Esophagus (tissue), 2 donors: ENCODE data around the gene TDRD3. TPM values are rescaled to one million over a fixed set of nuclear protein-coding genes. Genes with fewer than 3 reads are reported as not detected.
"Not testable (repeated sequence)": the region's sequence is repeated elsewhere in the genome, so short reads cannot be mapped to it uniquely, and the experiment has no call there.

Experiments used
- H3K27ac ChIP-seq, 2 donors: one replicate each; pipeline ENCODE4 v1.5.1; 2013; ENCODE audit warnings: low read depth in 2 of 2, mild to moderate bottlenecking in 2 of 2, inconsistent platforms in 1 of 2, low read length in 1 of 2, moderate library complexity in 1 of 2
- H3K27me3 ChIP-seq, 2 donors: one replicate each; pipeline ENCODE4 v1.6.1; 2013; ENCODE audit warnings: low read length in 2 of 2, control low read depth in 1 of 2, mild to moderate bottlenecking in 1 of 2; ENCODE audit not compliant: insufficient read depth in 2 of 2, control insufficient read depth in 1 of 2
- H3K36me3 ChIP-seq, 2 donors: one replicate each; pipeline ENCODE4 v1.6.1; 2013; ENCODE audit warnings: low read length in 1 of 2; ENCODE audit not compliant: control insufficient read depth in 2 of 2, insufficient read depth in 2 of 2
- H3K4me1 ChIP-seq, 2 donors: one replicate each; pipeline ENCODE4 v1.6.1; 2013; ENCODE audit warnings: low read length in 1 of 2; ENCODE audit not compliant: control insufficient read depth in 2 of 2, insufficient read depth in 2 of 2
- H3K4me3 ChIP-seq, 2 donors: one replicate each; pipeline ENCODE4 v1.5.1; 2013; ENCODE audit warnings: low read length in 2 of 2, mild to moderate bottlenecking in 2 of 2, low read depth in 1 of 2, moderate library complexity in 1 of 2
- H3K9me3 ChIP-seq, 2 donors: one replicate each; pipeline ENCODE4 v1.6.1; 2013; ENCODE audit warnings: mild to moderate bottlenecking in 2 of 2, low read depth in 1 of 2, low read length in 1 of 2, moderate library complexity in 1 of 2; ENCODE audit not compliant: control insufficient read depth in 2 of 2, insufficient read depth in 1 of 2
- WGBS, 2 donors: extraction: QIAGEN DNeasy Blood & Tissue Kit; methylation state at CpG; one replicate each; pipeline ENCODE4 v1.1.7; 2013; 5-methylcytosine and 5-hydroxymethylcytosine counted together
- polyA plus RNA-seq, 2 donors: library from polyadenylated mRNA; stranded (reverse); fragments of 200-250 nt; gene quantifications; one replicate each; pipeline ENCODE4 v1.2.3, GENCODE V29; 2013
- donor health status: healthy with polysubstance abuse.
- donor health status: Bipolar disorder and iron deficiency.

The TDRD3 gene
- polyA plus RNA-seq, 2 donors, result 9.4 to 14.1 TPM

DNA sequence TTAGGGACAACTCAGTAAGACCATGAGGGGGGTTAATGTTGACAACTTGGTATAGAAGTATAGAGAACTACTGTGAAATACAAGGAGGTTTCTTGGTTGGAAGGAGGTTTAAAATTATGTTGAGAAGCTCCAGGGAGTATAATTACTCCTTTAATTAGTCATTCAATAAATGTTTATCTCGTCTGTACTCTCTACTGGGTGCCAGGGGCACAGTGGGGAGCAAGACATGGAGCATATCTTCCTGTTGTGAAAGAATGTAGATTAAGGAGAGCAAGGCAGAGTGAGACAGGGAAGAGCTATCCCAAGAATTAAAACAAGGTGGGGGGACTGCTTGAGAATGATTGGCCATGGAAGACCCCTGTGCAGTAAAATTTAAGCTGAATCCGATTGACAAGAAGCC is 33.7 kb upstream of the TDRD3 start:
- H3K27ac ChIP-seq, result no peak overlapping the region
- no peak overlapping the region for H3K4me3 ChIP-seq
- H3K36me3 ChIP-seq, result no peaks in the 10 kb centered on the region
- WGBS, 2 donors, result 59% methylated on average over 2 of the region's 2 CpGs
- no peaks in the 10 kb centered on the region for H3K4me1 ChIP-seq
- no peaks in the 10 kb centered on the region for H3K9me3 ChIP-seq
- H3K27me3 ChIP-seq, result no peaks in the 10 kb centered on the region

DNA sequence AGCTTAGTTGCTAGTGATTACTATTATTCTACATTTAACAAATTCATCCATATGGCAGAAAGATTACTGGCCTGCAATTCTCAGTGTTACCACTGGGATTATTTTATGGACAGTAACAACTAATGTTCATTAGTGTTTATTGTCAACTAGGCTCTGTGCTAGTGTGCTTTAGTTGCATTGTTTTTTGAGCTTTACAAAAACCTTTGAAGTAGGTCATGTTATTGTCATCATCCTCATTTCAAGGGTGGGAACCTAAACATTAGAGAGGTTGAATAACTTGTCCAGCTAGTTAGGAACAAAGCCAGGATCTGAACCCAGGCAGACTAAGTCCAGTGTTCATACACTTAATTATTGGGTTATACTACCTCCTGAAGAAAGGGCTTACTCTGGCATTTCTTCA is 27.8 kb upstream of the TDRD3 start:
- H3K27ac ChIP-seq, result no peak overlapping the region
- no peaks in the 10 kb centered on the region for H3K9me3 ChIP-seq
- H3K4me1 ChIP-seq, result peaks cover 0 to 4% of the 10 kb centered on the region in 2 donors
- no peak overlapping the region for H3K4me3 ChIP-seq
- H3K27me3 ChIP-seq, result no peaks in the 10 kb centered on the region
- no peaks in the 10 kb centered on the region for H3K36me3 ChIP-seq

DNA sequence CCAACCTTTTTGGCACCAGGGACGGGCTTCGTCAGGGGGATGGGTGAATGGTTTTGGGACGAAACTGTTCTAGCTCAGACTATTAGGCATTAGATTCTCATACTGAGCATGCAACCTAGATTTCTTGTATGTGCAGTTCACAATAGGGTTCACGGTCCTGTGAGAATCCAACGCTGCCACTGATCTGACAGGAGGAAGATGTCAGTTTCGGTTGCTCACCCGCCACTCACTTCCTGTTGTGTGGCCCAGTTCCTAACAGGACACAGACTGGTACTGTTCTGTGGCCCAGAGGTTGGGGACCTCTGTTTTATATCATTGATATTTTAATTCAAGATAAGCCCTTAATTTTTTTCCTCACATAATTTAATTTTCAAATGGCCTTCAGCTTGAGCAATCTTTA is 26.7 kb upstream of the TDRD3 start:
- 79 to 91% methylated on average over 7 of the region's 7 CpGs for WGBS, 2 donors
- Histone ChIP-seq H3K9me3 (no peaks in the 10 kb centered on the region), H3K27ac (peak overlapping the region in 1 of 2 donors; percentile 68), H3K27me3 (no peaks in the 10 kb centered on the region), H3K4me1 (peaks cover 0 to 4% of the 10 kb centered on the region in 2 donors), H3K36me3 (no peaks in the 10 kb centered on the region), H3K4me3 (no peak overlapping the region)

DNA sequence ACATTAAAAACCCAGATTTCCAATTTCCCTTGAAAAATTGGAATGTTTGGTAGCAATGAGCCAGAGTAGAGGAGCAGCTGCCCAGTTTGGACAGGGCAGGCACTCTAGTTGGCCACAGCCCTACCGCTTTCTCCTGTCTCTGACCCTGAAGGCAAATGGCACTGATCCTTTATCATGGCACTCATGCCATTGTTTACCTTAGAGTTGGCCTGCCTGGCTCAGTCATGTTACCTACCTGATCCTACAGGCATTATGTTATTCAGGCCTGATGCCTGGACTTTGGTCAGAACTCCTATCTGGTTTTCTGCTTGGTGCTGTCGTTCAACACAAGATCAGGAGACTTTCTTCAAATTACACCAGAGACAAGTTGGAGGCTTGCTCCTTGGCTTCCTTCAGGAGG is 24.9 kb upstream of the TDRD3 start:
- Histone ChIP-seq H3K27me3 (no peaks in the 10 kb centered on the region), H3K9me3 (no peaks in the 10 kb centered on the region), H3K4me1 (peaks cover 0 to 4% of the 10 kb centered on the region in 2 donors), H3K4me3 (no peak overlapping the region), H3K36me3 (no peaks in the 10 kb centered on the region), H3K27ac (peak overlapping the region in 1 of 2 donors; percentile 13)
- WGBS, 2 donors, result 58 to 65% methylated on average over 2 of the region's 2 CpGs

DNA sequence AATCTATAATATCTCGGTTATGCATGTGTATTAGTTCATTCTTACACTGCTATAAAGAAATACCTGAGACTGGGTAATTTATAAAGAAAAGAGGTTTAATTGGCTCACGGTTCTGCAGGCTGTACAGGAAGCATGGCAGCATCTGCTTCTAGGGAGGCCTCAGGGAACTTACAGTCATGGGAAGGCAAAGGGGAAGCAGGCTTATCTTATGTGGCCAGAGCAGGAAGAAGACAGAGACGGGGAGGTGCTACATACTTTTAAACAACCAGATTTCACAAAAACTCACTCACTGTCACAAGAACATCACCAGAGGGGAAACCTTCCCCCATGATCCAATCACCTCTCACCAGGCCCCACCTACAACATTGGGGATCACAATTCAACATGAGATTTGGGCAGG is 17.7 kb upstream of the TDRD3 start:
- H3K4me1 ChIP-seq, H3K36me3 ChIP-seq, H3K27me3 ChIP-seq, H3K27ac ChIP-seq, H3K9me3 ChIP-seq, H3K4me3 ChIP-seq: not testable (repeated sequence)
- WGBS, 2 donors, result 84 to 87% methylated on average over 3 of the region's 3 CpGs

DNA sequence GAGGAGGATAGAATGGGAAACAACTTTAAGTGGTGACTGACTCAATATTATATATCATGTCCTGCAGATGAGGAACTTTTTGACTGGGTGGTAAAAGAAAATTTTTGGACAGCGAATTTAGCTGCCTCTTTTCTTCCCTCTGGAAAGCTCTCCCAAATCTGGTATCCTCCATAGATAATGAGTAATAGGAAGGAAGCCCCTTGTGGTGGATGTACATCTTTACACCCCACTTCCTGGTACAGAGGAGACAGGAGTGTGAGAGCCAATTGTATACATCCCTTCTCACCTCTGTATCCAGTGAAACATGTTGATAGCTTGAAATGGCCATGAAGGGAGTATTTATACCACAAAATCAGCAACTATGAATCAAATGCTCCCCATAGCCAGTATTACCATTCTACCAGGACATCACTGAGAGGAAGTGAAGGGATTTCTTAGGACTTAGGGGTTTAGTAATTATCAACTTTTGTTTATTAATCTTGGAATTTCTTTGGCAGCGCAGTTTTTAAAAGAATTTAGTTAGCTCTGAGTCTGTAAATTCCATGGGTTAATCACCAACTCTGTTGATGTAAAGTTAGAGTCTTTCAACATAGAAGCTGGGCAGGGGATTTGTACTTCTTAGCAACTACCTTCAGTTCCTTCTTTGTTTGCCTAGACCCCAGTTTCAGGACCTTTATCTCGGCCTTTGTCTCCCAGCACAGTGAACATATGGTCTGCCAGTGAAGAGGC is 17.0 kb upstream of the TDRD3 start:
- Histone ChIP-seq H3K27me3 (no peaks in the 10 kb centered on the region), H3K4me3 (no peak overlapping the region), H3K9me3 (no peaks in the 10 kb centered on the region), H3K4me1 (no peaks in the 10 kb centered on the region), H3K27ac (no peak overlapping the region), H3K36me3 (no peaks in the 10 kb centered on the region)
- 80 to 93% methylated on average over 3 of the region's 3 CpGs for WGBS, 2 donors

DNA sequence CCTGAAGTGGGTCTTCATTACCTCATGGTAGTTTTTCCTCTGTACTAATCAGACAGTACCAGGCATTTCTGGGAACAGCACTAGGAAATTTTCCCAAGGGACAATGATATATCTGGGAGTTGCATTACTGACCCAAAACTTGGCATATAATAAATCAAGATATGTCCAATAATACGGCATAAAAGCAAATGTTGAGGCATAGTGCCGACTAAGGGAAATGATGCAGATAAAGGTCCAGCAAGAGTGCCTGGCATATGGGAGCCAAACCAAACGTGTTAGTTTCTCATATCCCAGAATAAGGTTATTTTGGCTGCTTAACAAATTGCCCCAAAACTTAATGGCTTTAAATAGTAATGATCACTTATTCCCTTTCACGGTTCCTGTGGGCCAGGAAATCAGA is 12.1 kb upstream of the TDRD3 start:
- H3K4me1 ChIP-seq, result no peaks in the 10 kb centered on the region
- no peaks in the 10 kb centered on the region for H3K36me3 ChIP-seq
- no peaks in the 10 kb centered on the region for H3K27me3 ChIP-seq
- H3K9me3 ChIP-seq, result no peaks in the 10 kb centered on the region
- no peak overlapping the region for H3K4me3 ChIP-seq
- WGBS, 2 donors, result 75 to 76% methylated on average over 4 of the region's 4 CpGs
- no peak overlapping the region for H3K27ac ChIP-seq

DNA sequence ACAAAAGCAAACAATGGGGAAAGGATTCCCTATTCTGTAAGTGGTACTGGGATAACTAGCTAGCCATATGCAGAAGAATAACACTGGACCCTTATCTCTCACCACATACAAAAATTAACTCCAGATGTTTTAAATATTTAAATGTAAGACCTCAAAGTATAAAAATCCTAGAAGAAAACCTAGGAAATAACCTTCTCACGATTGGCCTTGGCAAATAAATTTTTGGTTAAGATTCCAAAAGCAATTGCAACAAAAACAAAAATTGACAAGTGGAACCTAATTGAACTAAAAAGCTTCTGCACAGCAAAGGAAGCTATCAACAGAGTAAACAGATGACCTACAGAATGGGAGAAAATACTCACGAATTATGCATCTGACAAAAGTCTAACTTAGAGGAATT is 10.8 kb upstream of the TDRD3 start:
- Histone ChIP-seq H3K9me3 (no peaks in the 10 kb centered on the region), H3K36me3 (no peaks in the 10 kb centered on the region), H3K27ac (no peak overlapping the region), H3K4me3 (no peak overlapping the region), H3K27me3 (no peaks in the 10 kb centered on the region), H3K4me1 (no peaks in the 10 kb centered on the region)
- 80 to 81% methylated on average over 2 of the region's 2 CpGs for WGBS, 2 donors

DNA sequence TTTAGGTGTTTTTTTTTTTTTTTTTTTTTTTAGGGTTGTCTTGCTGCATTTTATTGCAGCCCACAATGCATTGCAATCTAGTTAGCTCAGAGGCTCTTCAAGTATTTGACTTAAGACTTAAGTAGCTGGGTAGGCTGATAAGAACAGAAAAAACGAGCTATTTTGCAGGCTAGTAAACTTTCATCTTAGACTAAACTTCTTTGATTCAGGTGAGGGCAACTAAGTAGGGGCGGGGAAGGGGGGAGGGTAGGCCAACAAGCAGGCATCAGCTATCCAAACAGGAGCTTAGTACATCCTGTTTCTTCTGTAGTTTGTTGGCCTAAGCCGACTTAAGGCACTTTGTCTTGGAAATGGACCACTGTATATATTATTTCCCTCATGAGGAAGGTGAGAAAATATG is 4.9 kb upstream of the TDRD3 start:
- H3K27ac ChIP-seq, result no peak overlapping the region
- no peaks in the 10 kb centered on the region for H3K27me3 ChIP-seq
- H3K9me3 ChIP-seq, result no peaks in the 10 kb centered on the region
- WGBS, 2 donors, result 55 to 61% methylated on average over 3 of the region's 3 CpGs
- no peaks in the 10 kb centered on the region for H3K4me1 ChIP-seq
- no peak overlapping the region for H3K4me3 ChIP-seq
- H3K36me3 ChIP-seq, result no peaks in the 10 kb centered on the region

DNA sequence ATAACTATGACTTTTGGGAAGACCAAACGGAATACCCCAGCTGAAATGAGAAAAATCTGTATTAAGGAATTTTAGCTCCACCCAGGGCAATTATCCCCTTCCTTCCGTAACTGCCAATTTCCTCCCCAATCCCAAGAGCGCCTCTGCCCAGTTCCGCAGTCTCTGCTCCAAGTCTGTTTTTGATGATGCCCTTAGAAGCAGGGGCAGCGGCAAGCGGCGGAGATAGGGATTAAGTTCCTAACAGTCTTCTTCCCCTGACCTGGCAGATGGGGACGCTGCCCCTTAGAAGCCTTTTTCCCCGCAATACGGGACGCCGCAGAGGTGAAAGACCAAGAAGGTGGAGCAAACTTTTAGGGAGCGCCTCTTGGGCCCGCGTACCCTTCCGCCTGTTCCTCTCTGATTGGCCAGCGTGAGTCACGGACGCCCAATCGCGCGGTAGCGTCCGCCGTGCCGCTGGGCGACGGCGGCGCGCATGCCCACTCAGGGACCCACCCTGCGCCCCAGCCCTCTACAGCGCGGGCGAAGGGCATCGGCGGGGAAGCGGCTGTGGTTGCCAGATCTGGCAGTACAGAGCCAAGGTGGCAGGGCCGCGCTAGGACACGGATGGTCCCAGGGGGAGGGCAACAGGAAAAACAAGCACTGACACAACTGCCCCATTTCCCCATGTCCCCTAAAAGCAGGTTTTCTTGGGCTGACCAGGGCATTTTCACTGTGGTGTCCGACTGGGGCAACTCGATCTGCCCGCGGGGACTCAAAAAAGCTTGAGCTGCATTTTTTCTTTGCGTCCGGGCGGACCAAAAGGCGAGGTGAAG is 843 bp upstream of the TDRD3 start:
- no peaks in the 10 kb centered on the region for H3K9me3 ChIP-seq
- no peaks in the 10 kb centered on the region for H3K4me1 ChIP-seq
- 0 to 1% methylated on average over 49 of the region's 49 CpGs for WGBS, 2 donors
- no peaks in the 10 kb centered on the region for H3K27me3 ChIP-seq
- H3K36me3 ChIP-seq, result no peaks in the 10 kb centered on the region
- H3K4me3 ChIP-seq, result peak overlapping the region; percentile 55 to 85
- H3K27ac ChIP-seq, result peak overlapping the region; percentile 97 to 98
